Measurements from ENCODE around the gene RPS6KL1. TPM values are rescaled to one million over a fixed set of nuclear protein-coding genes. Genes with fewer than 3 reads are reported as not detected.

RPS6KL1 gene
- total RNA-seq, 2 donors from 2014 or later = 9.4 to 17.6 TPM

DNA sequence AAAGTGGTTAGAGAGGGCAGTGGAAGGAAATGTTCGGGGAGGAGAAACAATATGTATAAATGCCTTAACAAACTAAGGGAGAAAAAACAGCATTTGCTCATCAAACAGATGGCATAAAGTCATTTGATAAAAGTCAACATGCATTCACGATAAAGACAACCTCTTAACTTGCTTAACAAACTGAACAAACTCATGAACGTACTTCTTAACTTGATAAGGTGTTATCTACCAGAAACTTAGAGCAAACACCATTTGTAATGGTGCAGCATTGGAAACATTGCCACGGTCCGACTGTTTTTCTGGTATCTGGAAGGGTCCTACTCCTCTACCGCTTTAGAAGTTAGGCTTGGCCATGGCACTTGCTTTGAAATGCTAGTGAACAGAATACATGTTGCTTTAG is 4.2 kb upstream of the RPS6KL1 start:
- TF ChIP-seq, protein P1, sequence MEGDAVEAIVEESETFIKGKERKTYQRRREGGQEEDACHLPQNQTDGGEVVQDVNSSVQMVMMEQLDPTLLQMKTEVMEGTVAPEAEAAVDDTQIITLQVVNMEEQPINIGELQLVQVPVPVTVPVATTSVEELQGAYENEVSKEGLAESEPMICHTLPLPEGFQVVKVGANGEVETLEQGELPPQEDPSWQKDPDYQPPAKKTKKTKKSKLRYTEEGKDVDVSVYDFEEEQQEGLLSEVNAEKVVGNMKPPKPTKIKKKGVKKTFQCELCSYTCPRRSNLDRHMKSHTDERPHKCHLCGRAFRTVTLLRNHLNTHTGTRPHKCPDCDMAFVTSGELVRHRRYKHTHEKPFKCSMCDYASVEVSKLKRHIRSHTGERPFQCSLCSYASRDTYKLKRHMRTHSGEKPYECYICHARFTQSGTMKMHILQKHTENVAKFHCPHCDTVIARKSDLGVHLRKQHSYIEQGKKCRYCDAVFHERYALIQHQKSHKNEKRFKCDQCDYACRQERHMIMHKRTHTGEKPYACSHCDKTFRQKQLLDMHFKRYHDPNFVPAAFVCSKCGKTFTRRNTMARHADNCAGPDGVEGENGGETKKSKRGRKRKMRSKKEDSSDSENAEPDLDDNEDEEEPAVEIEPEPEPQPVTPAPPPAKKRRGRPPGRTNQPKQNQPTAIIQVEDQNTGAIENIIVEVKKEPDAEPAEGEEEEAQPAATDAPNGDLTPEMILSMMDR (IDR thresholded peaks at IDR 0.05) = no peak
- DNase-seq (ENCODE audit: low spot score) = no peak
- Histone ChIP-seq H3K27me3 (replicated peaks; ENCODE audit: insufficient read depth) (no peaks in the 10 kb centered on the region), H3K9me3 (no peaks in the 10 kb centered on the region), H3K4me3 (no peak overlapping the region), H3K36me3 (no peaks in the 10 kb centered on the region), H3K27ac (no peak overlapping the region), H3K4me1 (ENCODE audit: control insufficient read depth in 1 of 2, low read depth in 2 of 2) (peaks cover 0 to 8% of the 10 kb centered on the region in 2 donors)
- ATAC-seq (ENCODE audit: insufficient number of reproducible peaks, low FRiP score, low read depth) = no peak

DNA sequence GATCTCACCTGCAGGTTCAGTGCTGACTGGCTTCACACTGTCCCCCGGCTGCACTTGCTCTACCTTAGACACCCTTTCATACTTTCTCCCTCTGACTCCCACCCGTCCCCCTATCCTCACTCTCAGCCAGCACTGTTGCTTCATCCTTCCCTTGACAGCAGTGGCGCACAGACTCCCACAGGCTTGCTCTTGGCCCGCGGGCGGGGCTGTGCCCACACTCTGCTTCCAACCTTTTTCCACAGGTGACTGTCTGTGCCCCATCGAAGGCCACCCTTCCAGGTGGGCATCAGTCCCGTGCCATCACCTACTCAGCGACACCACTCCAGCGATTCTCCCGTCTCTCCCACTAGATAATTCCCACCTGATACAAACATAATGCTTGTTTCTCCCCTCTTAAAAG is 1.0 kb upstream of the RPS6KL1 start:
- DNase-seq (ENCODE audit: low spot score) = no peak

DNA sequence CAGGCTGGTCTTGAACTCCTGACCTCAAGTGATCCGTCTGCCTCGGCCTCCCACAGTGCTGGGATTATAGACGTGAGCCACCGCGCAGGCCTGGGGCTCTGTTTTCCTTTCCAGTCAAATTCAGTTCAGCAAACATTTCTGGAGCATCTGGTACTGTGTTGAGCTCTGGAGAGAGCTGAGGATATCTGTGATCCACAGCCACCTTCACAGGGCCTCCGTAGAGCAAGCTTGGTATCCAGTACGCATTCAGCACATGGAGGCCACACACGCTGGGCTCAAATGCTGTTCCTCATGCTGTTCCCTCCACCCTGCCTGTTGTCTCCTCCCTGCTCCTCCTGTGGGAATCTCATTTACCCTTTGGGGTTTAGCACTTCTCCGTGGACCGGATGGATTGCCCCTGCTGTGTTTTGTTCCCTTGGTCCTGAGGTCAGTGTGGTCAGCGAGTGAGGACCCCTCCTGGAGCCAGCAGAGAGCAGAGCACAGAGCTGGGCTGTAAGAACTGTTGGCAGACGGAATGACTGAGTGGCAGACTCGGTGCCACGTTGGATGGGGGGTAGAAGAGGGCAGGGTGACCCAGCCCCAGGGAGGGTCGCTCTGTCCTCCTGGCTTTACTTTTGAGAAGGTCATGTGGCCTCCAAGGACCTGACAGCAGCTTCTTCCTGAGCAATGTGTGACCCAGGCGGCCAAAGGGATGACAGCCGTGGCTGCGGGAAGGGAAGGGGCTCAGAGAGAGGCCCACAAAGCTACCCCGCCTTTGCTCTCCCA is 891 bp downstream of the RPS6KL1 start:
- H3K9me3 ChIP-seq = no peaks in the 10 kb centered on the region
- H3K4me1 ChIP-seq (ENCODE audit: control insufficient read depth in 1 of 2, low read depth in 2 of 2) = peaks cover 11 to 28% of the 10 kb centered on the region in 2 donors
- H3K4me3 ChIP-seq = peak overlapping the region; percentile 76
- H3K27me3 ChIP-seq (replicated peaks; ENCODE audit: insufficient read depth) = no peaks in the 10 kb centered on the region
- DNase-seq (ENCODE audit: low spot score) (no peak), ATAC-seq (ENCODE audit: insufficient number of reproducible peaks, low FRiP score, low read depth) (no peak)
- no peaks in the 10 kb centered on the region for H3K36me3 ChIP-seq
- TF ChIP-seq, protein P1 (IDR thresholded peaks at IDR 0.05) = no peak
- peak overlapping the region; percentile 56 to 71 for H3K27ac ChIP-seq

More for the DNA sequence above, 1.0 kb upstream of the RPS6KL1 start:
- H3K4me3 ChIP-seq = no peak overlapping the region
- H3K27ac ChIP-seq = no peak overlapping the region
- no peaks in the 10 kb centered on the region for H3K9me3 ChIP-seq
- TF ChIP-seq, protein P1 (IDR thresholded peaks at IDR 0.05) = no peak
- H3K27me3 ChIP-seq (replicated peaks; ENCODE audit: insufficient read depth) = no peaks in the 10 kb centered on the region
- H3K36me3 ChIP-seq = no peaks in the 10 kb centered on the region
- H3K4me1 ChIP-seq (ENCODE audit: control insufficient read depth in 1 of 2, low read depth in 2 of 2) = peaks cover 0 to 10% of the 10 kb centered on the region in 2 donors
- ATAC-seq (ENCODE audit: insufficient number of reproducible peaks, low FRiP score, low read depth) = no peak

DNA sequence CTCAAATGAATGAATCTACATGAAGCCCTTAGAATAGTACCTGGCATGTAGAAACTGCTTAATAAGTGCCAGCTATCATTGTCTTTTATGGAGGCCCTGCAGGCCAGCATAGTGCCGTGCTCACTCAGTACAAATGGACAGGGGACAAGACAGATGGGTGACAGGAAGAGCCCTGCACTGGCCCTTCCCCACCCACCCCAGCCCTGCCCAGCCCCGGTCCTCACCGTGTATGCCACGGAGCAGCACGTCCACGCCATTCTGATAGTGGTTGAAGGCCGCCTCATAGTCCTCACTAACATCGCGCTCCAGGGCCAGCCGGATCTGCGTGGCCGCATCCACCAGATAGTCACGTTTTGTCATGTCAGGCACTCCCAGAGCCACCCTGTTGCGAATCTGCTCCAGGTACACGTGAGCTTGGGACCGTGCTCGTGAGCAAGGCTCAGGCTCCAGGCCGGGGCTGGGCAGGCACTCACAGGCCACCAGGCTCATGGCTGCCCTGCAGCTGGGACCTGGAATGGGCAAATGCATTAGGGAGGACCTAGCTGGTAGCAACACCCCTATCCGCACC is 1.9 kb downstream of the RPS6KL1 start:
- H3K4me3 ChIP-seq = no peak overlapping the region
- no peaks in the 10 kb centered on the region for H3K9me3 ChIP-seq
- ATAC-seq (ENCODE audit: insufficient number of reproducible peaks, low FRiP score, low read depth) (no peak), DNase-seq (ENCODE audit: low spot score) (no peak)
- no peak overlapping the region for H3K27ac ChIP-seq
- H3K27me3 ChIP-seq (replicated peaks; ENCODE audit: insufficient read depth) = no peaks in the 10 kb centered on the region
- H3K4me1 ChIP-seq (ENCODE audit: control insufficient read depth in 1 of 2, low read depth in 2 of 2) = peaks cover 11 to 34% of the 10 kb centered on the region in 2 donors
- TF ChIP-seq, protein P1 (IDR thresholded peaks at IDR 0.05) = no peak
- H3K36me3 ChIP-seq = no peaks in the 10 kb centered on the region

DNA sequence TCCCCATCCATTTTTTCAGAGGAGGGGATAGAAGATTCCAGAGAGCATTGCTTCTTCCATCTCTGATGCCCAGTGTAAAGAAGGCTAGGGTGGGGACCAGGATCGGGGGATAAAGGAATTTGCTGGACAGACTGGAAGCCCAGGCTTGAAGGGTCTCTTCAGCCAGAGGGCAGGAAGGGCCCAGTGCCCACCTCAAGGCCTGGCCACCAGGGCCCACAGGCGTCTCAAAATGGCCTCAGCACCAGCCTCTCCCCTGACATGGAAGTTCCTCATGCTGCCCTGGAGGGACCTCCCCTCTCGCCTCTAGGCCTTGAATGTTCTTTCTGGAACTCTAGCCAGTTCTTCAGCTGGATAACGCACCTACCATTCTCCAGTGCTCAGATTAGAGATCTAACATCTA is 2.8 kb downstream of the RPS6KL1 start:
- H3K27ac ChIP-seq = no peak overlapping the region
- no peak for DNase-seq (ENCODE audit: low spot score)
- TF ChIP-seq, protein P1 (IDR thresholded peaks at IDR 0.05) = no peak
- no peaks in the 10 kb centered on the region for H3K36me3 ChIP-seq
- no peak for ATAC-seq (ENCODE audit: insufficient number of reproducible peaks, low FRiP score, low read depth)
- H3K4me3 ChIP-seq = no peak overlapping the region
- H3K4me1 ChIP-seq (ENCODE audit: control insufficient read depth in 1 of 2, low read depth in 2 of 2) = peaks cover 11 to 34% of the 10 kb centered on the region in 2 donors
- no peaks in the 10 kb centered on the region for H3K27me3 ChIP-seq (replicated peaks; ENCODE audit: insufficient read depth)
- no peaks in the 10 kb centered on the region for H3K9me3 ChIP-seq

Data from thoracic aorta (tissue), 2 donors.